IMR-90 (cell line): Measurements from ENCODE around the gene GNAS-AS1. TPM values are rescaled to one million over a fixed set of nuclear protein-coding genes. Genes with fewer than 3 reads are reported as not detected.

Experiments used
- ATAC-seq: fragments of 200-7000 bp; cut with Tn5 transposase; 2 replicates; pipeline ENCODE4 v1.9.1; 2020; ENCODE audit warnings: low read depth, mild to moderate bottlenecking, moderate library complexity
- Bru-seq: library from RNA; stranded (reverse); fragments of 400-500 nt; gene quantifications from one replicate; lab custom pipeline; 2021; lab: Mats Ljungman, UMichigan
- BruChase-seq, 2 experiments: library from RNA; stranded (reverse); fragments of 400-500 nt; gene quantifications; one replicate each; lab custom pipeline; 2021; lab: Mats Ljungman, UMichigan
- BruUV-seq: library from RNA; stranded (reverse); fragments of 400-500 nt; replicated peaks from 2 replicates; lab custom pipeline; 2021; lab: Mats Ljungman, UMichigan
- CTCF ChIA-PET: fragments of 300-600 bp; formaldehyde crosslinking; extraction: SDS; loops from one replicate; lab custom pipeline; 2021; ENCODE audit warnings: antibody characterized with exemption; lab: Yijun Ruan, JAX
- POLR2A ChIA-PET: fragments of 300-600 bp; sonication (Branson Sonifier 250); formaldehyde crosslinking; loops from one replicate; lab custom pipeline; 2022; ENCODE audit warnings: antibody characterized with exemption; ENCODE audit not compliant: unreplicated experiment; lab: Charles Lee
- DNase-seq: peaks from one replicate; pipeline ENCODE4 v3.0.0; 2013
- H2AFZ ChIP-seq: replicated peaks from 2 replicates; pipeline ENCODE3; 2013; ENCODE audit warnings: low read length, mild to moderate bottlenecking; ENCODE audit not compliant: poor library complexity
- H2AK5ac ChIP-seq: 2 replicates; pipeline ENCODE4 v1.6.1; 2013; ENCODE audit warnings: low read depth, low read length, inconsistent platforms
- H2AK9ac ChIP-seq: replicated peaks from 2 replicates; pipeline ENCODE3; 2013; ENCODE audit warnings: mild to moderate bottlenecking, low read depth, low read length, moderate library complexity; ENCODE audit not compliant: poor library complexity
- H2BK120ac ChIP-seq: 2 replicates; pipeline ENCODE4 v1.6.1; 2013; ENCODE audit warnings: low read depth, low read length, inconsistent platforms
- H2BK15ac ChIP-seq: 3 replicates; pipeline ENCODE4 v1.6.1; 2013; ENCODE audit warnings: low read depth, low read length, inconsistent platforms
- H2BK20ac ChIP-seq: 2 replicates; pipeline ENCODE4 v1.6.1; 2013; ENCODE audit warnings: low read depth, mild to moderate bottlenecking, inconsistent platforms, low read length, moderate library complexity
- H2BK5ac ChIP-seq: 2 replicates; pipeline ENCODE4 v1.6.1; 2013; ENCODE audit warnings: mild to moderate bottlenecking, low read depth, low read length, inconsistent platforms; ENCODE audit not compliant: poor library complexity, severe bottlenecking
- H3K14ac ChIP-seq: replicated peaks from 2 replicates; pipeline ENCODE4 v1.6.1; 2013; ENCODE audit warnings: low read depth, low read length, inconsistent platforms
- H3K18ac ChIP-seq: 2 replicates; pipeline ENCODE4 v1.6.1; 2013; ENCODE audit warnings: low read depth, low read length, control low read depth
- H3K23ac ChIP-seq: 2 replicates; pipeline ENCODE4 v1.6.1; 2013; ENCODE audit warnings: low read depth, low read length, inconsistent platforms
- H3K27ac ChIP-seq: 2 replicates; pipeline ENCODE4 v1.5.1; 2013; ENCODE audit warnings: mild to moderate bottlenecking, control low read depth, low read length; ENCODE audit not compliant: insufficient read depth
- H3K27me3 ChIP-seq: 2 replicates; pipeline ENCODE4 v1.6.1; 2013; ENCODE audit warnings: low read length; ENCODE audit not compliant: control insufficient read depth, insufficient read depth
- H3K36me3 ChIP-seq: 2 replicates; pipeline ENCODE4 v1.6.1; 2013; ENCODE audit warnings: low read length, mixed read lengths; ENCODE audit not compliant: control insufficient read depth, insufficient read depth
- H3K4ac ChIP-seq: 2 replicates; pipeline ENCODE4 v1.6.1; 2013; ENCODE audit warnings: low read depth, low read length, inconsistent platforms
- H3K4me1 ChIP-seq: 2 replicates; pipeline ENCODE4 v1.6.1; 2013; ENCODE audit warnings: low read length, mixed read lengths; ENCODE audit not compliant: control insufficient read depth, insufficient read depth
- H3K4me2 ChIP-seq: 2 replicates; pipeline ENCODE4 v1.6.1; 2013; ENCODE audit warnings: low read depth, mild to moderate bottlenecking, control low read depth, low read length, moderate library complexity
- H3K4me3 ChIP-seq: 2 replicates; pipeline ENCODE4 v1.5.1; 2013; ENCODE audit warnings: low read depth, mild to moderate bottlenecking, control low read depth, low read length, moderate library complexity; ENCODE audit not compliant: insufficient read depth
- H3K56ac ChIP-seq: 2 replicates; pipeline ENCODE4 v1.6.1; 2013; ENCODE audit warnings: low read length, inconsistent platforms; ENCODE audit not compliant: insufficient read depth; ENCODE audit errors: extremely low read depth
- H3K79me1 ChIP-seq, 2 experiments: 2 replicates each; pipeline ENCODE4 v1.6.1; 2013; ENCODE audit warnings: low read length in 2 of 2, inconsistent platforms in 1 of 2, low read depth in 1 of 2
- H3K9ac ChIP-seq: 2 replicates; pipeline ENCODE4 v1.6.1; 2013; ENCODE audit warnings: low read depth, low read length, control low read depth
- H3K9me1 ChIP-seq: 2 replicates; pipeline ENCODE4 v1.6.1; 2013; ENCODE audit warnings: low read length, inconsistent platforms; ENCODE audit not compliant: insufficient read depth
- H3K9me3 ChIP-seq: 2 replicates; pipeline ENCODE4 v1.6.1; 2013; ENCODE audit warnings: low read length; ENCODE audit not compliant: control insufficient read depth, insufficient read depth
- H4K20me1 ChIP-seq: 2 replicates; pipeline ENCODE4 v1.6.1; 2013; ENCODE audit warnings: low read length, inconsistent platforms; ENCODE audit not compliant: insufficient read depth
- H4K5ac ChIP-seq: 2 replicates; pipeline ENCODE4 v1.6.1; 2013; ENCODE audit warnings: mild to moderate bottlenecking, low read depth, low read length, control low read depth
- H4K8ac ChIP-seq, 2 experiments: 2 replicates each; pipeline ENCODE4 v1.6.1; 2013; ENCODE audit warnings: low read depth in 2 of 2, low read length in 2 of 2, control low read depth in 1 of 2, inconsistent platforms in 1 of 2
- H4K91ac ChIP-seq: 2 replicates; pipeline ENCODE4 v1.6.1; 2013; ENCODE audit warnings: low read depth, low read length, inconsistent platforms; ENCODE audit not compliant: insufficient read depth
- MAZ ChIP-seq: IDR thresholded peaks from 2 replicates; pipeline ENCODE4 v1.6.1; 2012; ENCODE audit warnings: low read depth, mild to moderate bottlenecking, low read length, improper control_type of control experiment, moderate library complexity, borderline replicate concordance
- POLR2A ChIP-seq: IDR thresholded peaks from 2 replicates; pipeline ENCODE4 v1.6.1; 2012; ENCODE audit warnings: mild to moderate bottlenecking, low read depth, low read length
- WGBS, 2 experiments: methylation state at CpG; one replicate each; pipeline versions ENCODE4 v1.1.5 to v1.1.7; 2013; ENCODE audit warnings: missing lambda C conversion rate in 2 of 2; ENCODE audit not compliant: insufficient read length in 1 of 2; ENCODE audit errors: extremely low coverage in 2 of 2; 5-methylcytosine and 5-hydroxymethylcytosine counted together
- dilution Hi-C: fragments of 300-500 bp; cut with HindIII; formaldehyde crosslinking; loops from one replicate; pipeline ENCODE4 v1.14.3; 2018; ENCODE audit warnings: low sequenced_read_pairs; ENCODE audit not compliant: unreplicated experiment
- in situ Hi-C: fragments of 300-500 bp; cut with MboI; formaldehyde crosslinking; loops from 3 replicates; pipeline ENCODE4 v1.14.3; 2019; ENCODE audit warnings: low sequenced_read_pairs, inconsistent platforms, mixed read lengths
- intact Hi-C: fragments of 100-400 bp; cut with micrococcal nuclease; formaldehyde crosslinking; loops from 2 replicates; pipeline ENCODE4 v1.10.0; 2022
- long read RNA-seq: library from polyadenylated mRNA; unstranded; transcript quantifications from one replicate; pipeline ENCODE4 v2.0.0, GENCODE V29; 2021; ENCODE audit not compliant: unreplicated experiment
- polyA plus RNA-seq, 3 experiments: library from polyadenylated mRNA; depleted of rRNA; stranded (reverse); fragments of >200 nt; gene quantifications; 2 replicates each; pipeline ENCODE4 v1.2.3, GENCODE V29; 2012; ENCODE audit warnings: low replicate concordance in 1 of 3
- total RNA-seq: library from RNA; depleted of rRNA; stranded (reverse); fragments of >200 nt; gene quantifications from 2 replicates; pipeline ENCODE4 v1.2.3, GENCODE V29; 2012; rRNA removed

The GNAS-AS1 gene
- total RNA-seq (0.54 and 0.83 TPM in 2 replicates), polyA plus RNA-seq (2012; rRNA removed) (0.60 and 0.90 TPM in 2 replicates), Bru-seq, nascent RNA (percentile 60 among the genes with signal in this experiment), BruChase-seq, experiment 1, labeled RNA remaining after a 6-hour chase (percentile 70 among the genes with signal in this experiment), BruChase-seq, experiment 2, labeled RNA remaining after a 2-hour chase (percentile 79 among the genes with signal in this experiment)
- 0.57 and 0.74 TPM in 2 replicates for polyA plus RNA-seq (2012; cell fraction: cytosol; rRNA removed)
- 0.90 and 1.0 TPM in 2 replicates for polyA plus RNA-seq (2012; cell fraction: nucleus; rRNA removed; ENCODE audit: low replicate concordance)
- long read RNA-seq, partial matches to known transcripts: 0 of 1 reads
- long read RNA-seq, other reads (novel, unspliced or antisense): 1 of 1 reads

DNA sequence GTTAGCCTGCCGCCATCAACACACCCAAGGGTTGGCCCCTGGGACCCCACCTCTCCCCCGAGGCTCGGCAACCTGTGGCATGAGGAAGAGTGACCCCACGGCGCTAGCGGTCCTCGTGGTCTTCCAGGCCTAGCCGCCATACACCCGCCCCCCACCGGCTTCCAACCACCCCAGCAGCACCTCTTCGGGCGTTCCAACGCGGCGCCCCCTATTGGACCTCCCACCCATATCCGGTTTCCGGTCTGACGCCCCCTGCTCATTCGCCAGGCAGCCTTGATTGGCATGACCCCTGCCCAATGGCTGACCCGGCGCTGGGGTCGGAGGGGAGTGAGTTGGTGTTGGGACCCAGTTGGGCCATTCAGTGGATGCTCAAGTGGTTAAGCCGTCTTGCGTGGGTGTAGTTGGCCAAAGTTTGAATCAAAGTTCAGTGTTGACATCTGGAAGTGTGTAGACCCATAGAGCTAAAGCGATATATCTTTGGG, at the start of gene GNAS-AS1:
Gene GNAS-AS1, minus strand, starts transcription at position 210 of the 482 bp plus-strand sequence.
- no peak within 1 kb of the TSS for H2BK15ac ChIP-seq
- in situ Hi-C loops: loop anchor here (10.0 kb wide), 2 partner anchors 376 to 626 kb away; partner anchors contain the start of gene ANKRD60
- H3K4me1 ChIP-seq: peaks cover 2% of the 10 kb centered on the region; the same call in 1 of the 2 replicates
- H4K5ac ChIP-seq: peak within 1 kb of the TSS; percentile 91
- peak within 1 kb of the TSS; percentile 88 for H2AK9ac ChIP-seq
- ChIA-PET CTCF (no interaction called here), POLR2A (no interaction called here)
- H2AFZ ChIP-seq: peak within 1 kb of the TSS; percentile 89
- H2AK5ac ChIP-seq: peak within 1 kb of the TSS; percentile 13; the same call in 1 of the 2 replicates
- H3K4me2 ChIP-seq: peak within 1 kb of the TSS; percentile 81
- H3K9ac ChIP-seq: peak within 1 kb of the TSS; percentile 58
- H3K56ac ChIP-seq: no peak within 1 kb of the TSS
- H3K23ac ChIP-seq: peak within 1 kb of the TSS; percentile 45; the same call in 1 of the 2 replicates
- BruUV-seq: no TSS peak
- peak within 1 kb of the TSS; percentile 7; the same call in 1 of the 2 replicates for H3K27ac ChIP-seq
- peak within 1 kb of the TSS; percentile 50 for H3K4ac ChIP-seq
- peak; percentile 87 for DNase-seq
- no peak within 1 kb of the TSS for H3K18ac ChIP-seq
- 0 out of 2 replicates have a peak, but pooled peaks cover 2% of the 10 kb centered on the region for H3K9me1 ChIP-seq
- intact Hi-C loops: loop anchor here (5.0 kb wide), 1 partner anchor 158 kb away; the partner anchor contains the start of gene NPEPL1
- peak within 1 kb of the TSS; percentile 3; the same call in 1 of the 2 replicates for H4K91ac ChIP-seq
- dilution Hi-C loops: no loop called here
- H3K14ac ChIP-seq: no peak within 1 kb of the TSS
- H3K36me3 ChIP-seq: peaks cover 1% of the 10 kb centered on the region; the same call in 1 of the 2 replicates
- H3K79me1 ChIP-seq: peaks cover 0 to 17% of the 10 kb centered on the region in 2 experiments; a peak in 3 of 4 replicates
- H3K4me3 ChIP-seq: peak within 1 kb of the TSS; percentile 88
- H4K8ac ChIP-seq: peak within 1 kb of the TSS; percentile 76 to 86
- no peak within 1 kb of the TSS for H2BK20ac ChIP-seq
- peaks cover 36% of the 10 kb centered on the region for H3K27me3 ChIP-seq
- TF ChIP-seq MAZ: peak; percentile 36; the same call in 1 of the 2 replicates
- no peak for TF ChIP-seq POLR2A
- no peaks in the 10 kb centered on the region for H3K9me3 ChIP-seq
- peak; percentile 89 for ATAC-seq
- 43% methylated on average over 6 of the region's 25 CpGs; no CpG with 5 or more reads in 1 of the 2 experiments for WGBS, 2 experiments
- H2BK5ac ChIP-seq: no peak within 1 kb of the TSS
- no peaks in the 10 kb centered on the region; the same call in 1 of the 2 replicates for H4K20me1 ChIP-seq
- H2BK120ac ChIP-seq: no peak within 1 kb of the TSS
